Activated CD4-positive, alpha-beta T cell treated with anti-CD3 and anti-CD28 coated beads, Interleukin-2, amount 50 U/mL, for 48 hours (primary cell): ENCODE results near the gene C4BPB.

Experiments
- DNase-seq, 2 experiments: peaks; one replicate each; pipeline ENCODE4 v3.0.0-alpha.2; 2020

C4BPB gene

GRCh38 chr1:207088161-207088560, 499 bp upstream of the C4BPB start:
- no peak for DNase-seq

- DNase-seq: no peak
Measured at GRCh38 chr1:207089627-207090355, 1.1 kb downstream of the C4BPB start.

GRCh38 chr1:207091200-207091908, 2.7 kb downstream of the C4BPB start:
- no peak for DNase-seq

- no peak for DNase-seq
Measured at GRCh38 chr1:207093944-207094343, 5.3 kb downstream of the C4BPB start.

- peak; percentile 29 to 51 for DNase-seq
Measured at GRCh38 chr1:207097871-207098324, 9.2 kb downstream of the C4BPB start.

GRCh38 chr1:207101720-207102119, 13.1 kb downstream of the C4BPB start:
- DNase-seq: no peak

GRCh38 chr1:207102146-207102545, 13.5 kb downstream of the C4BPB start:
- no peak for DNase-seq

- no peak for DNase-seq
Measured at GRCh38 chr1:207102659-207103058, 14.0 kb downstream of the C4BPB start.

GRCh38 chr1:207103892-207104373, 15.3 kb downstream of the C4BPB start, which contains the start of gene C4BPA:
C4BPA (plus strand) TSS chr1:207104233; CDS start chr1:207113026, 8,793 bp downstream.
- no peak for DNase-seq

GRCh38 chr1:207109004-207109403, 20.3 kb downstream of the C4BPB start:
- no peak for DNase-seq

GRCh38 chr1:207112616-207113296, 24.1 kb downstream of the C4BPB start:
- no peak for DNase-seq

GRCh38 chr1:207115269-207115668, 26.6 kb downstream of the C4BPB start:
- no peak for DNase-seq

GRCh38 chr1:207124389-207124788, 35.7 kb downstream of the C4BPB start:
- DNase-seq: no peak

GRCh38 chr1:207128336-207128921, 39.8 kb downstream of the C4BPB start:
- DNase-seq: no peak

- no peak for DNase-seq
Measured at GRCh38 chr1:207129053-207129452, 40.4 kb downstream of the C4BPB start.

GRCh38 chr1:207130252-207131036, 41.8 kb downstream of the C4BPB start:
- no peak for DNase-seq

GRCh38 chr1:207131163-207131562, 42.5 kb downstream of the C4BPB start:
- DNase-seq: no peak

- DNase-seq: no peak
Measured at GRCh38 chr1:207134581-207134980, 45.9 kb downstream of the C4BPB start.

GRCh38 chr1:207139616-207140015, 51.0 kb downstream of the C4BPB start:
- no peak for DNase-seq

- DNase-seq: no peak
Measured at GRCh38 chr1:207140536-207140935, 51.9 kb downstream of the C4BPB start.

GRCh38 chr1:207145401-207146058, 56.9 kb downstream of the C4BPB start:
- no peak for DNase-seq
